Stomach smooth muscle (tissue), 2 donors: ENCODE results near the gene UGT1A5.

Source experiments
- H3K27ac ChIP-seq: one replicate; pipeline ENCODE4 v1.7.0; 2013; ENCODE audit warnings: mild to moderate bottlenecking, low read length, inconsistent platforms
- H3K27me3 ChIP-seq, 2 donors: one replicate each; pipeline ENCODE4 v1.7.0; 2013; ENCODE audit warnings: low read length in 2 of 2; ENCODE audit not compliant: insufficient read depth in 2 of 2, control insufficient read depth in 1 of 2
- H3K36me3 ChIP-seq, 2 donors: one replicate each; pipeline ENCODE4 v1.7.0; 2013; ENCODE audit warnings: low read length in 2 of 2; ENCODE audit not compliant: control insufficient read depth in 2 of 2, insufficient read depth in 2 of 2
- H3K4me1 ChIP-seq: one replicate; pipeline ENCODE4 v1.7.0; 2013; ENCODE audit warnings: low read length; ENCODE audit not compliant: control insufficient read depth, insufficient read depth
- H3K4me3 ChIP-seq, 2 donors: one replicate each; pipeline ENCODE4 v1.7.0; 2013; ENCODE audit warnings: low read length in 2 of 2
- H3K9ac ChIP-seq, 2 donors: one replicate each; pipeline ENCODE4 v1.7.0; 2013; ENCODE audit warnings: low read length in 2 of 2, mild to moderate bottlenecking in 1 of 2
- H3K9me3 ChIP-seq, 2 donors: one replicate each; pipeline ENCODE4 v1.7.0; 2013; ENCODE audit warnings: low read length in 2 of 2; ENCODE audit not compliant: control insufficient read depth in 2 of 2
- donor health status: healthy.
- donor health status: Pancreatic carcinoma.

Gene UGT1A5

GRCh38 chr2:233818639-233819621 lies 106.2 kb downstream of the UGT1A5 start:
- Histone ChIP-seq H3K4me1 (no peaks in the 10 kb centered on the region), H3K4me3 (no peak overlapping the region), H3K9me3 (no peaks in the 10 kb centered on the region), H3K27me3 (peaks cover 0 to 2% of the 10 kb centered on the region in 2 donors), H3K9ac (no peak overlapping the region), H3K27ac (no peak overlapping the region), H3K36me3 (no peaks in the 10 kb centered on the region)

GRCh38 chr2:233819884-233820773 lies 107.4 kb downstream of the UGT1A5 start:
- H3K4me3 ChIP-seq = no peak overlapping the region
- H3K27ac ChIP-seq = no peak overlapping the region
- no peak overlapping the region for H3K9ac ChIP-seq
- H3K9me3 ChIP-seq = no peaks in the 10 kb centered on the region
- peaks cover 0 to 2% of the 10 kb centered on the region in 2 donors for H3K27me3 ChIP-seq
- no peaks in the 10 kb centered on the region for H3K4me1 ChIP-seq
- H3K36me3 ChIP-seq = no peaks in the 10 kb centered on the region

- Histone ChIP-seq H3K27ac (no peak overlapping the region), H3K27me3 (peaks cover 0 to 2% of the 10 kb centered on the region in 2 donors), H3K4me3 (no peak overlapping the region), H3K36me3 (no peaks in the 10 kb centered on the region), H3K9ac (no peak overlapping the region), H3K9me3 (no peaks in the 10 kb centered on the region), H3K4me1 (no peaks in the 10 kb centered on the region)
Measured at GRCh38 chr2:233820774-233821105, 108.0 kb downstream of the UGT1A5 start.

- Histone ChIP-seq H3K27ac (no peak overlapping the region), H3K9ac (no peak overlapping the region), H3K27me3 (peaks cover 0 to 2% of the 10 kb centered on the region in 2 donors), H3K4me1 (no peaks in the 10 kb centered on the region), H3K36me3 (no peaks in the 10 kb centered on the region), H3K4me3 (no peak overlapping the region), H3K9me3 (no peaks in the 10 kb centered on the region)
Measured at GRCh38 chr2:233821196-233821595, 108.5 kb downstream of the UGT1A5 start.

GRCh38 chr2:233821709-233822100 lies 109.0 kb downstream of the UGT1A5 start:
- Histone ChIP-seq H3K4me3 (no peak overlapping the region), H3K4me1 (no peaks in the 10 kb centered on the region), H3K9ac (no peak overlapping the region), H3K9me3 (no peaks in the 10 kb centered on the region), H3K27ac (no peak overlapping the region), H3K36me3 (no peaks in the 10 kb centered on the region), H3K27me3 (peaks cover 0 to 2% of the 10 kb centered on the region in 2 donors)

GRCh38 chr2:233822101-233822771 lies 109.5 kb downstream of the UGT1A5 start:
- Histone ChIP-seq H3K4me1 (no peaks in the 10 kb centered on the region), H3K36me3 (no peaks in the 10 kb centered on the region), H3K9me3 (no peaks in the 10 kb centered on the region), H3K27me3 (peaks cover 0 to 2% of the 10 kb centered on the region in 2 donors), H3K9ac (no peak overlapping the region), H3K4me3 (no peak overlapping the region), H3K27ac (no peak overlapping the region)
